Activated CD8-positive, alpha-beta T cell treated with anti-CD3 and anti-CD28 coated beads, Interleukin-2, amount 10 ng/mL, durations not matched to agents 7 days and 5 days (primary cell): ENCODE results near the gene BMX. TPM values are rescaled to one million over a fixed set of nuclear protein-coding genes. Genes with fewer than 3 reads are reported as not detected.

Source experiments
- ATAC-seq: fragments of 150-1000 bp; cut with Tn5 transposase; one replicate; pipeline ENCODE4 v1.10.0; 2021; ENCODE audit warnings: moderate library complexity
- CTCF ChIA-PET: fragments of 350-600 bp; sonication (Branson Sonifier 250); formaldehyde crosslinking; loops from one replicate; lab custom pipeline; 2021; ENCODE audit warnings: antibody characterized with exemption; lab: Charles Lee
- POLR2A ChIA-PET: fragments of 350-600 bp; sonication (Branson Sonifier 250); formaldehyde crosslinking; loops from one replicate; lab custom pipeline; 2021; ENCODE audit warnings: antibody characterized with exemption; lab: Charles Lee
- DNase-seq: peaks from one replicate; pipeline ENCODE4 v3.0.0-alpha.2; 2020
- H3K27ac Mint-ChIP-seq: one replicate; pipeline ENCODE4 v1.8.0; 2021; ENCODE audit warnings: mild to moderate bottlenecking, mixed read lengths
- H3K27me3 Mint-ChIP-seq: one replicate; pipeline ENCODE4 v1.8.0; 2021; ENCODE audit warnings: low read depth, mixed read lengths
- H3K36me3 Mint-ChIP-seq: one replicate; pipeline ENCODE4 v1.8.0; 2021; ENCODE audit warnings: low read depth, mixed read lengths
- H3K4me1 Mint-ChIP-seq: one replicate; pipeline ENCODE4 v1.8.0; 2021; ENCODE audit warnings: low read depth, mixed read lengths
- H3K4me3 Mint-ChIP-seq: one replicate; pipeline ENCODE4 v1.8.0; 2021; ENCODE audit warnings: mild to moderate bottlenecking, mixed read lengths
- H3K9me3 Mint-ChIP-seq: one replicate; pipeline ENCODE4 v1.8.0; 2022; ENCODE audit warnings: mixed read lengths; ENCODE audit not compliant: insufficient read depth
- total RNA-seq, 2 experiments: library from RNA; stranded (reverse); gene quantifications; one replicate each; pipeline ENCODE4 v1.2.3, GENCODE V29; 2021

BMX gene
- total RNA-seq, 2 experiments from 2014 or later, result not detected

- DNase-seq (no peak), ATAC-seq (no peak)
- H3K4me3 Mint-ChIP-seq, result no peak overlapping the region
- H3K9me3 Mint-ChIP-seq, result no peaks in the 10 kb centered on the region
- peaks cover 2% of the 10 kb centered on the region for H3K27me3 Mint-ChIP-seq
- ChIA-PET POLR2A (no interaction called here), CTCF (no interaction called here)
- H3K27ac Mint-ChIP-seq, result no peak overlapping the region
- no peaks in the 10 kb centered on the region for H3K36me3 Mint-ChIP-seq
- no peaks in the 10 kb centered on the region for H3K4me1 Mint-ChIP-seq
These were observed 79.5 kb downstream of the BMX start for GRCh38 chrX:15579778-15580747.

- H3K9me3 Mint-ChIP-seq, result no peaks in the 10 kb centered on the region
- no peak overlapping the region for H3K4me3 Mint-ChIP-seq
- DNase-seq (no peak), ATAC-seq (no peak)
- ChIA-PET CTCF (no interaction called here), POLR2A (no interaction called here)
- no peak overlapping the region for H3K27ac Mint-ChIP-seq
- H3K4me1 Mint-ChIP-seq, result no peaks in the 10 kb centered on the region
- no peaks in the 10 kb centered on the region for H3K36me3 Mint-ChIP-seq
- H3K27me3 Mint-ChIP-seq, result peaks cover 9% of the 10 kb centered on the region
These were observed 93.8 kb downstream of the BMX start for GRCh38 chrX:15594371-15594770.

GRCh38 chrX:15598026-15598425, 97.4 kb downstream of the BMX start:
- peaks cover 2% of the 10 kb centered on the region for H3K27me3 Mint-ChIP-seq
- H3K9me3 Mint-ChIP-seq, result no peaks in the 10 kb centered on the region
- H3K36me3 Mint-ChIP-seq, result no peaks in the 10 kb centered on the region
- POLR2A ChIA-PET, result no interaction called here
- H3K4me3 Mint-ChIP-seq, result no peak overlapping the region
- CTCF ChIA-PET, result no interaction called here
- H3K4me1 Mint-ChIP-seq, result no peaks in the 10 kb centered on the region
- DNase-seq (no peak), ATAC-seq (no peak)
- H3K27ac Mint-ChIP-seq, result no peak overlapping the region

- H3K4me3 Mint-ChIP-seq, result no peak overlapping the region
- ATAC-seq (no peak), DNase-seq (no peak)
- peaks cover 2% of the 10 kb centered on the region for H3K27me3 Mint-ChIP-seq
- H3K9me3 Mint-ChIP-seq, result no peaks in the 10 kb centered on the region
- no peaks in the 10 kb centered on the region for H3K4me1 Mint-ChIP-seq
- no peaks in the 10 kb centered on the region for H3K36me3 Mint-ChIP-seq
- no peak overlapping the region for H3K27ac Mint-ChIP-seq
- ChIA-PET CTCF (no interaction called here), POLR2A (no interaction called here)
These were observed 98.9 kb downstream of the BMX start for GRCh38 chrX:15599461-15599860.

- no peaks in the 10 kb centered on the region for H3K9me3 Mint-ChIP-seq
- CTCF ChIA-PET, result no interaction called here
- H3K4me3 Mint-ChIP-seq, result no peak overlapping the region
- no peak for DNase-seq
- no peak overlapping the region for H3K27ac Mint-ChIP-seq
- H3K27me3 Mint-ChIP-seq, result peaks cover 2% of the 10 kb centered on the region
- POLR2A ChIA-PET, result no interaction called here
- H3K4me1 Mint-ChIP-seq, result no peaks in the 10 kb centered on the region
- no peak for ATAC-seq
- no peaks in the 10 kb centered on the region for H3K36me3 Mint-ChIP-seq
These were observed 99.4 kb downstream of the BMX start for GRCh38 chrX:15600049-15600448.

- POLR2A ChIA-PET, result no interaction called here
- ATAC-seq (no peak), DNase-seq (no peak)
- H3K9me3 Mint-ChIP-seq, result no peaks in the 10 kb centered on the region
- no peak within 1 kb of the TSS for H3K27ac Mint-ChIP-seq
- no peaks in the 10 kb centered on the region for H3K4me1 Mint-ChIP-seq
- no peak within 1 kb of the TSS for H3K4me3 Mint-ChIP-seq
- no peaks in the 10 kb centered on the region for H3K36me3 Mint-ChIP-seq
- peaks cover 2% of the 10 kb centered on the region for H3K27me3 Mint-ChIP-seq
- CTCF ChIA-PET, result no interaction called here
These were observed 100.1 kb downstream of the BMX start, which contains the start of gene ACE2 for GRCh38 chrX:15600745-15601144. TSS of gene ACE2 (minus strand) at chrX:15600960. CDS start at chrX:15600911, 49 bp downstream.

GRCh38 chrX:15601932-15602331, 101.3 kb downstream of the BMX start:
- ChIA-PET CTCF (no interaction called here), POLR2A (no interaction called here)
- DNase-seq (no peak), ATAC-seq (no peak)
- Mint-ChIP-seq H3K9me3 (no peaks in the 10 kb centered on the region), H3K4me3 (no peak overlapping the region), H3K36me3 (no peaks in the 10 kb centered on the region), H3K4me1 (no peaks in the 10 kb centered on the region), H3K27me3 (peaks cover 2% of the 10 kb centered on the region), H3K27ac (no peak overlapping the region)

- no peak overlapping the region for H3K27ac Mint-ChIP-seq
- H3K36me3 Mint-ChIP-seq, result no peaks in the 10 kb centered on the region
- DNase-seq (no peak), ATAC-seq (no peak)
- no peaks in the 10 kb centered on the region for H3K9me3 Mint-ChIP-seq
- ChIA-PET CTCF (no interaction called here), POLR2A (no interaction called here)
- H3K27me3 Mint-ChIP-seq, result peaks cover 2% of the 10 kb centered on the region
- no peak overlapping the region for H3K4me3 Mint-ChIP-seq
- H3K4me1 Mint-ChIP-seq, result no peaks in the 10 kb centered on the region
These were observed 102.2 kb downstream of the BMX start for GRCh38 chrX:15602761-15603160.

GRCh38 chrX:15605226-15605625, 104.6 kb downstream of the BMX start:
- H3K4me3 Mint-ChIP-seq, result no peak overlapping the region
- no peaks in the 10 kb centered on the region for H3K27me3 Mint-ChIP-seq
- DNase-seq (no peak), ATAC-seq (no peak)
- no peaks in the 10 kb centered on the region for H3K4me1 Mint-ChIP-seq
- ChIA-PET POLR2A (no interaction called here), CTCF (no interaction called here)
- no peak overlapping the region for H3K27ac Mint-ChIP-seq
- no peaks in the 10 kb centered on the region for H3K9me3 Mint-ChIP-seq
- no peaks in the 10 kb centered on the region for H3K36me3 Mint-ChIP-seq

Other genes starting within 250 kb of the BMX start
- under 1 TPM; 0.18 to 0.34 TPM for gene ASB9, start 230.7 kb upstream of the BMX start, total RNA-seq
- gene ASB11, start 185.2 kb upstream of the BMX start, total RNA-seq, result not detected
- gene PIGA, start 165.3 kb upstream of the BMX start, total RNA-seq, result 10 to 100 TPM; 19.0 to 20.9 TPM
- gene VEGFD, start 116.4 kb upstream of the BMX start, total RNA-seq, result not detected
- gene PIR, start 7.5 kb upstream of the BMX start, total RNA-seq, result under 1 TPM; 0.90 to 0.91 TPM
- not detected for gene ACE2, start 100.2 kb downstream of the BMX start, total RNA-seq
- not detected for gene CLTRN, start 164.0 kb downstream of the BMX start, total RNA-seq
- 10 to 100 TPM; 16.2 to 16.6 TPM for gene CA5B, start 237.5 kb downstream of the BMX start, total RNA-seq